ENCODE data around the gene CCT4. TPM values are rescaled to one million over a fixed set of nuclear protein-coding genes. Genes with fewer than 3 reads are reported as not detected.
"Not testable (repeated sequence)": the region's sequence is repeated elsewhere in the genome, so short reads cannot be mapped to it uniquely, and the experiment has no call there.

The CCT4 gene
- total RNA-seq, 2 experiments from 2014 or later = 117 to 127 TPM

GRCh38 chr2:61855318-61855613, 33.2 kb downstream of the CCT4 start:
- no peaks in the 10 kb centered on the region for H3K9me3 Mint-ChIP-seq
- H3K4me1 Mint-ChIP-seq = peaks cover 21% of the 10 kb centered on the region
- no peaks in the 10 kb centered on the region for H3K27me3 Mint-ChIP-seq
- H3K36me3 Mint-ChIP-seq = peaks cover 8% of the 10 kb centered on the region
- peak overlapping the region; percentile 86 for H3K4me3 Mint-ChIP-seq
- POLR2A ChIA-PET = interaction anchor here (1.5 to 3.1 kb wide), 2 partner anchors 12 to 317 kb away, joined by 6 to 10 read pairs; partner anchors contain the start of gene XPO1
- H3K27ac Mint-ChIP-seq = peak overlapping the region; percentile 97
- ATAC-seq (ENCODE audit: low read depth) = no peak
- no peak for DNase-seq

GRCh38 chr2:61854564-61855317, 33.7 kb downstream of the CCT4 start:
- H3K9me3 Mint-ChIP-seq = no peaks in the 10 kb centered on the region
- H3K36me3 Mint-ChIP-seq = peaks cover 5% of the 10 kb centered on the region
- POLR2A ChIA-PET = interaction anchor here (0.9 to 3.1 kb wide), 4 partner anchors 12 to 677 kb away, joined by 3 to 10 read pairs (median 6); partner anchors contain the start of genes COMMD1 and XPO1
- no peaks in the 10 kb centered on the region for H3K27me3 Mint-ChIP-seq
- peak overlapping the region; percentile 86 for H3K4me3 Mint-ChIP-seq
- peak; percentile 80 for DNase-seq
- peak overlapping the region; percentile 97 for H3K27ac Mint-ChIP-seq
- peak; percentile 90 for ATAC-seq (ENCODE audit: low read depth)
- peaks cover 17% of the 10 kb centered on the region for H3K4me1 Mint-ChIP-seq

GRCh38 chr2:61853847-61854563, 34.5 kb downstream of the CCT4 start, which contains the start of gene FAM161A:
Gene FAM161A, minus strand, starts transcription at chr2:61854060. Its CDS starts 19 bp downstream, at chr2:61854041.
- peak within 1 kb of the TSS; percentile 97 for H3K27ac Mint-ChIP-seq
- no peaks in the 10 kb centered on the region for H3K9me3 Mint-ChIP-seq
- peaks cover 18% of the 10 kb centered on the region for H3K4me1 Mint-ChIP-seq
- ATAC-seq (ENCODE audit: low read depth) = peak; percentile 56
- POLR2A ChIA-PET = interaction anchor here (0.8 to 3.1 kb wide), 7 partner anchors 11 to 677 kb away, joined by 3 to 10 read pairs (median 4); partner anchors contain the start of genes COMMD1 and XPO1
- H3K4me3 Mint-ChIP-seq = peak within 1 kb of the TSS; percentile 86
- peak; percentile 83 for DNase-seq
- H3K36me3 Mint-ChIP-seq = peaks cover 2% of the 10 kb centered on the region
- no peaks in the 10 kb centered on the region for H3K27me3 Mint-ChIP-seq

GRCh38 chr2:61853086-61853846, 35.2 kb downstream of the CCT4 start:
- no peaks in the 10 kb centered on the region for H3K9me3 Mint-ChIP-seq
- POLR2A ChIA-PET = interaction anchor here (0.8 to 3.1 kb wide), 5 partner anchors 12 to 676 kb away, joined by 3 to 10 read pairs (median 4); partner anchors contain the start of gene XPO1
- H3K36me3 Mint-ChIP-seq = peaks cover 2% of the 10 kb centered on the region
- H3K4me1 Mint-ChIP-seq = peaks cover 18% of the 10 kb centered on the region
- peak overlapping the region; percentile 86 for H3K4me3 Mint-ChIP-seq
- no peaks in the 10 kb centered on the region for H3K27me3 Mint-ChIP-seq
- ATAC-seq (ENCODE audit: low read depth) (peak; percentile 46), DNase-seq (no peak)
- H3K27ac Mint-ChIP-seq = peak overlapping the region; percentile 97

GRCh38 chr2:61851270-61851669, 37.2 kb downstream of the CCT4 start:
- DNase-seq; H3K9me3 Mint-ChIP-seq; ATAC-seq (ENCODE audit: low read depth); H3K27me3 Mint-ChIP-seq; H3K4me3 Mint-ChIP-seq; H3K36me3 Mint-ChIP-seq; POLR2A ChIA-PET; H3K27ac Mint-ChIP-seq: not testable (repeated sequence)
- peaks cover 18% of the 10 kb centered on the region for H3K4me1 Mint-ChIP-seq

- Mint-ChIP-seq H3K4me3 (no peak overlapping the region), H3K36me3 (no peaks in the 10 kb centered on the region), H3K27me3 (no peaks in the 10 kb centered on the region), H3K27ac (no peak overlapping the region), H3K9me3 (no peaks in the 10 kb centered on the region), H3K4me1 (peaks cover 3% of the 10 kb centered on the region)
- ATAC-seq (ENCODE audit: low read depth) (no peak), DNase-seq (no peak)
- POLR2A ChIA-PET = no interaction called here
These were observed 43.1 kb downstream of the CCT4 start for GRCh38 chr2:61845320-61845719.

- peaks cover 1% of the 10 kb centered on the region for H3K4me1 Mint-ChIP-seq
- H3K27me3 Mint-ChIP-seq = no peaks in the 10 kb centered on the region
- no peaks in the 10 kb centered on the region for H3K9me3 Mint-ChIP-seq
- H3K4me3 Mint-ChIP-seq = no peak overlapping the region
- DNase-seq (no peak), ATAC-seq (ENCODE audit: low read depth) (no peak)
- H3K36me3 Mint-ChIP-seq = no peaks in the 10 kb centered on the region
- POLR2A ChIA-PET = no interaction called here
- no peak overlapping the region for H3K27ac Mint-ChIP-seq
These were observed 47.2 kb downstream of the CCT4 start for GRCh38 chr2:61841286-61841685.

- ATAC-seq (ENCODE audit: low read depth) (no peak), DNase-seq (no peak)
- Mint-ChIP-seq H3K9me3 (no peaks in the 10 kb centered on the region), H3K36me3 (peaks cover 8% of the 10 kb centered on the region), H3K27ac (no peak overlapping the region), H3K4me3 (no peak overlapping the region), H3K27me3 (no peaks in the 10 kb centered on the region), H3K4me1 (no peaks in the 10 kb centered on the region)
- POLR2A ChIA-PET = no interaction called here
These were observed 53.6 kb downstream of the CCT4 start for GRCh38 chr2:61834893-61835292.

GRCh38 chr2:61833971-61834370, 54.5 kb downstream of the CCT4 start:
- no peaks in the 10 kb centered on the region for H3K4me1 Mint-ChIP-seq
- H3K9me3 Mint-ChIP-seq = no peaks in the 10 kb centered on the region
- ATAC-seq (ENCODE audit: low read depth) (no peak), DNase-seq (no peak)
- no peak overlapping the region for H3K27ac Mint-ChIP-seq
- POLR2A ChIA-PET = no interaction called here
- H3K27me3 Mint-ChIP-seq = no peaks in the 10 kb centered on the region
- H3K36me3 Mint-ChIP-seq = peaks cover 8% of the 10 kb centered on the region
- H3K4me3 Mint-ChIP-seq = no peak overlapping the region

GRCh38 chr2:61832183-61832841, 56.1 kb downstream of the CCT4 start:
- no peak overlapping the region for H3K27ac Mint-ChIP-seq
- H3K4me3 Mint-ChIP-seq = no peak overlapping the region
- no peaks in the 10 kb centered on the region for H3K27me3 Mint-ChIP-seq
- POLR2A ChIA-PET = no interaction called here
- ATAC-seq (ENCODE audit: low read depth) = no peak
- no peaks in the 10 kb centered on the region for H3K9me3 Mint-ChIP-seq
- no peak for DNase-seq
- H3K36me3 Mint-ChIP-seq = peaks cover 8% of the 10 kb centered on the region
- H3K4me1 Mint-ChIP-seq = no peaks in the 10 kb centered on the region

GRCh38 chr2:61822255-61822654, 66.2 kb downstream of the CCT4 start:
- Mint-ChIP-seq H3K27ac (no peak overlapping the region), H3K9me3 (no peaks in the 10 kb centered on the region), H3K4me1 (no peaks in the 10 kb centered on the region), H3K27me3 (peaks cover 11% of the 10 kb centered on the region), H3K36me3 (no peaks in the 10 kb centered on the region), H3K4me3 (no peak overlapping the region)
- DNase-seq = no peak
- ATAC-seq (ENCODE audit: low read depth) = no peak
- POLR2A ChIA-PET = no interaction called here

All from activated naive CD8-positive, alpha-beta T cell treated with anti-CD3 and anti-CD28 coated beads, Interleukin-2, amount 10 ng/mL, durations not matched to agents 7 days and 5 days (primary cell).